GM21447 (cell line): ENCODE results near the gene KRTAP12-1.

Experiments used
- ATAC-seq: cut with Tn5 transposase; IDR thresholded peaks from one replicate; pipeline ENCODE4 v1.9.1; 2021; ENCODE audit not compliant: unreplicated experiment

KRTAP12-1 gene

DNA sequence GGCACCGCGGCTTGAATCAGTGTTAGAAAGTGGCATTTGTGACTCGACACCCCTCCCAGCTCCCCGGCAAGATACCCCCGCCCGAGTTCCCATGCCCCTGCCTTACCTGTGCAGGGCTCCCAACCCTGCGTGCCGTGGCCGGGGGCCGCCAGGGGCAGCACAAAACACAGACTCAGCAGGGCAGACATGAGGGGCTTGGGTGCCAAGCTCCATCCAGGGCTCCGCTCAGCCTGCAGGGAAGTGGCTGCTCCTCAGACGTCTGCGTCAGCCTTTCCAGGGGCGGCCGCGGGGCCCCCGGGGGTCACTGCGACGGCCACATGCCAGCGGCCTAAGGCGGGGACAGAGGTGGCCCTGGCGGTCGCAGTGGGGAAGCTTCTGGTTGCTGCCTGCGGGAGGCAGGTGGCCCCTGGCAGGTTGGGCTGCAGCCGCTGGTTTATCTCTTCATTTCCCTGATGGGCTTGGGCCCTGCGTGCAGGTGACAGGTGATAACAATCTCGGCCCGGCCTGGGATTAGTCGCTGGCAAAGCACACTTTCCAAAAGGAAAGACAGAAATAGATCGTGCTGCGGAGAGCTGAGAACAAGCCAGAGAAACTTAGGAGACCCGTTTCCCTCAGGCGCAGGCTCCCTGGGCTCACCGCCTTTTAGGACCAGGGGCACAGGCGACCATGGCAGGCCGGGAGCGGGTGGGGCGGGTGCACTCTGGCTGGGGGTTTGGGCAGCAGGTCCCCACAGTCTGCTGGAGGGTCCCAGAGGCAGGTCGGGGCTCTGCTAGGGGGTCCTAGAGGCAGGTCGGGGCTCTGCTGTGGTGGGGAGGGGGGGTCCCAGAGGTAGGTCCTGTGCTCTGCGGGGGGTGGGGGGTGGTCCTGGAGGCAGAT lies 29.6 kb upstream of the KRTAP12-1 start, which contains the start of gene TSPEAR:
Gene TSPEAR (minus strand): TSS at position 246 of the 876 bp plus-strand sequence. CDS start 58 bp downstream, at position 188.
- ATAC-seq = no peak

DNA sequence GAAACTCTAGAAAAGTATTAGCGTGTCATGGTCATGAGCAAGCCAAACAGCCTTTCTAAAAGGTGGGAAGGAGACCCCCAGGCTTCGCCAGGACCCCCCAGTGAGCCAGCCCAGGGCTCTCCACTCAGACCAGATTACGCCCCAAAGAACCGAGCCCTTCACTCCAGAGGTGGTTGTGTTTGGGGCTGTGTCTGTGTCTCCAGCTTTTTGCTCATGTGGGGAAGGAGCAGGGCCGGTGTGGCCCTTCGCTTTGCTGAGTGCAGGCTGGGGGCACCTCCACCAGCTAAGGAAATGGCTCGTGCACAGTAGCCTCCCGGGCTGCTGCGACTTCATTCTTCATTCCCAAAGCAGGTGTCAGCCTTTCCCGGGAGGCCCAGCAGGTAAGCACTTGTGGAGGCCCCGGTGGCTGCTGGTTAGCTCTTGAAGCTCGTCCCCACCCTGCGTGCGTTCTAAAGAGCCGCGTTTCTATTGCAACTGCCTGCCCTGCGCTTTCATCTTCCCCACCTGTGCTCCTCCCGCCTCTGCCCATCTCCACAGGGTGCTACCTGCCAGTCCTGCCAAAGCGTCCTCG lies 28.9 kb upstream of the KRTAP12-1 start:
- ATAC-seq = no peak

DNA sequence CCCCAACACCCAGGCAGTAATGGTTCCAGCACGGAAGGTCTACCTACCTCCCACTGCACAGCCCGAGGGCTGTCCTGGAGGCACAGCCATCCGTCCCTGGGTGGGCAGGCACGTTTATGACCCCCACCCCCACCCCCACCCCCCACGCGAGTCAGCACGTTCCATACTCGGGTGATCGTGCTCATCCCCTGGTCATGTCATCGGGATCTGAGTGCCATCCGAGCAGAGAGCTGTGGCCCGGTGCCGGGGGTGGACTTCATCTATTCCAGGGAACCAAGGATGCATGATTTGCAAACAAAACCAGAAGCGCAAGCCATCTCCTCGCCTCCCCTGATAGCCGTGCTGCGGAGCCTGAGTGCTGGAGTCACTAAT lies 28.3 kb upstream of the KRTAP12-1 start:
- ATAC-seq = no peak

DNA sequence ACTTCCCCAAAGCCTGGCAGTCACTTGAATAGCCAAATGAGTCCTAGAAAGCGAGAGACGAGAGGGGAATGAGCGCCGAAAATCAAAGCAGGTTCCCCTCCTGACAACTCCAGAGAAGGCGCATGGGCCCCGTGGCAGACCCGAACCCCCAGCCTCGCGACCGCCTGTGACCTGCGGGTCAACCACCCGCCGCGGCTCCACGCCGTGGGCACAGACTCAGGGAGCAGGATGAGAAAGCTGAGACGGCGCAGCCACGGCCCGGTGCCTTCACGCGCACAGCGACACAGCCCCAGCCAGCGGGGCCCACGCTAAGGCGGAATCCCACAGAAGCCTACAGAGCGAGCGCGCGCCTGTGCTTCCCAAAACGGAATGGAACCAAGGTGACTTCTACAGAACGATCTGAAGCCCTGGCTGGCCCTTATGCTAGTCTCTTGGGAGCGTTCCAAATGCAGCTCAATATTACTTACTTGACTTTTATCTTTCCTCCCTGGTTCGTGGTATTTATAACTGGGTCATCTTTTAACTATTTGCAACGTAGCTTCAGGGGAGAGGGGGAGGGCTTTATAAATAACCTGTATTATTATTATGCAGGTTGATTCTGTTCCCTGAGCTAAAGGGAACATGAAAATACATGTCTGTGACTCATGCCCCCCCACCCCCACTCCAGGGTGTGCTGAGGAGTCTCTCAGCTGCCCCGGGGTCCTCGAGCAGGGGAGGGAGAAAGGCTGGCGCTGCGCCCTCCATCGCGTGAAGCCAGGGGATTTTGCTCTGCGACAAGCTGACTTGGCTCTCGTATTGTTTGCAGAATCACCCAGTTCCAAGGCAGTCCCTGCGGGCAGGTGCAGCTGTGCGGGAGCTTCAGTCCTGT lies 27.7 kb upstream of the KRTAP12-1 start:
- no peak for ATAC-seq

DNA sequence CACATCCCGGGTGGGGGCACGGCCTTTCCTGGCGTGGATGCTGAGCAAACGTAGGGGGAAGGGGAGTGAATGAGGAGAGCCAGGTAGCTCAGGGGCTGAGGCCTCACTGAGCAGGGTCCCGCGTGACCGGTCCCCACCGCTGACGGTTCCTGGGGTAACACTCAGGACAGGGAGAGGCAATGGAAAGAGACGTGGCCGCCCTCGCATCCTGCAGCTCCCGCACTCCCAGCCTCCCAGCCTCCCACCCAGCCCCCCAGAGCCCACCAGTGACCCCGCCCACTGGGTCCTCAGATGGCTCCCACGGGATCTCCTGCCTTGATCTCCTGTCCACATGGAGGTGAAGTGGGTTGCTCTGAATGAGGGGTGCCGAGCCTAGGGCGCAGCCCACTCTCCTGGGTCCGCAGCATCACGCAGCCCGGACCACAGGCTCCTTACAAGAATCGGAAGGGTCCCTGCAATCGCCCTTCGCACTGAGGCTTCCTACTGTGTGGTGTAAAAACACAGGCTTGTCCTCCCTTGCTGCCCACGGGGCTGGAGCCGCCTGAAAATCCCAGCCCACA lies 27.0 kb upstream of the KRTAP12-1 start:
- no peak for ATAC-seq

DNA sequence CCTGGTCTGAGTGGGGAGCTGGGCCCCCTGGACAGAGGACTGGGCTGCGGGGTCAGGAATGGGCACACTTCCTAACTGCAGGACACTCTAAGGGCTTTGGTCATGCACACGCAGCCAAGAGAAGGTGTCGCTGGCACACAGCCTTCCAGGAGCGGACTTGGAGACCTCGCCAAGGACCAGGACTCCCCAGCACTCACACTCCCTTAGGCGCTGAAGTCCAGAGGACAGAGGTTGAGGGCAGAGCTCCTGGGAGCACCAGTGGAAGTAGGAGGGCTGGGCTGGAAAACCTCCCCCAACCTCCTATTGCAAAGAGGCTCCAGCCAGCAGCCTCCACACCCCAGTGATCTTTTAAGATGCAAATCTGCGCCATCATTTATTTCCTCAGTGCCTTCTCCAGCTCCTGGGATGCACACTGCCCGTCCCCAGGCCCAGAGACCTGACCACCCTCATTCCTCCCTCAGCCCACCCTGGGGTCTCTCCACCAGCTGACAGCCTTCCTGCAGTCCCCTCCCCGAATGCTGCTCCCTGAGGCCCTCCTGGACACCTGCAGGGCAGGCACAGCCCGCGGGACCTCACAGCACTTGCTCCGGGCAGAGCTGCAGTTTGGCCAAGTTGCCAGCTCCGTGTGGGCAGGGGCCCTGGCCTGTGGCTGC lies 26.4 kb upstream of the KRTAP12-1 start:
- no peak for ATAC-seq

DNA sequence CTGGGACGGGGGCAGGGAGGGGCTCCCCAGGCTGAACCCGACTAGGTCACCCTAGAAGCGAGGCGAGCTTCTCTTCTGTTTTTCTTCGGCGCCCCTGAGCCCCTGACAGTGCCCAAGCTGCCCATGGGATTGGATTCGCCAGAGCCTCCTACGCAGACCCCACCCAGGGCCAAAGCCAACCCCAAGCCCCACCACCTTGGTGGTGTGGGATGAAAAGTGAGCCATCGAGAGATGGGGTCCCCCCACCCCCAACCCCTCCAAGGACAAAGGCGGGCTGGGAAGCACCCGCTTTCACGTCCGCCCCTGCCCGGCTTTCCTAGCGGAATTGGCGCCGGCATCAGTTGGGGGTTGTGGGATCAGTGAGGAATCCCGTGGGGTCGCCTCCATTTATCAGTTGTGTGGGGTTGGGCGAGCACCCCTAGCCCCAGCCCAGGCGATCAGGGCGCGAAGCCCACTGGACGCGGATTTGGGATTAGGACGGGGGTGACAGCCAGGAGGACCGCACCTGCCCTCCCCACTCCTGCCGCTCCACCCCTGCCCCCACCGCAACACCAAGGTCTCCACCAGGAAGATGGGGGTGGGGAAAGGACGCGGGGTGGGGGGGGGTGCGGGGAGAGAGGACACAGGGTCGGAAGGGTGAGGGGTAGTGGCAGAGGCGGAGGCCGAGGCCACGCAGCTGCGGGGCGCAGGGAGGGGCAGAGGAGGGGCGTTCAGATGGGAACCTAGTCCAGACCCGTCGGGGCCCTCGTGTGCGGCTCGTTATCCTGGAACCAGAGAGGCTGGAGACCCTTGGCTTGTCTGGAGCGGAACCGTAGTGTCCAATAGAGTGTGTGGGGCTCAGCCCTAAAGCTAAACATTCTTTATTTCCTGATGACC lies 25.0 kb upstream of the KRTAP12-1 start:
- no peak for ATAC-seq

DNA sequence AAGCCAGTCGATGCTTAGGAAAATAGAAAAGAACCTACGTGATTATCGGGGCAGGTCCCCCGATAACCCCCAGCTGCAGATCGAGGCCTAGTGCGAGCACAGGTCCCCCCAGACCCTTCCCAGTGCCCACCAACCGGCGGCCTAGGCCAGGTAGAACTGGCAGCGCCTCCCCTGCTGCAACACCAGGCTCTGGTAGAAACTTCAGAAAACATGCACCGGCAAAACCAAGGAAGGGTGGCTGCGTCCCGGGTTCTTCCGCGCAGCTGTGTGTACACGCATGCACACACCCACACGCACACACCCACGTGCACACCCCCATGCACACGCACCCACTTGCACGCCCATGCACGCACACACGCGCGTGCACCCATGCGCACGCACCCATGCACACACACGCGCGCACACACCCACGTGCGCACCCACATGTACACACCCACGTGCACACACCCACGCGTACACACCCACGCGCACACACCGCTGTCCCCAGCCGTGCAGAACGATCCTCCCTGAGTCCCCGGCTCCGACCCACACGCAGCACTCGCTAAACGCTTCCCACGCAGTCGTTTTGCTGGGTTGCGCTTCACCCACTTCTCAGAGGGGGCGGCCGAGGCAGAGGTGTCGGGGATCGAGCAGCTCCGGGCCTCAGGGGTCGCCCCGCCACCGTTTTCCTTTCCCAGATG lies 24.2 kb upstream of the KRTAP12-1 start:
- ATAC-seq = no peak

DNA sequence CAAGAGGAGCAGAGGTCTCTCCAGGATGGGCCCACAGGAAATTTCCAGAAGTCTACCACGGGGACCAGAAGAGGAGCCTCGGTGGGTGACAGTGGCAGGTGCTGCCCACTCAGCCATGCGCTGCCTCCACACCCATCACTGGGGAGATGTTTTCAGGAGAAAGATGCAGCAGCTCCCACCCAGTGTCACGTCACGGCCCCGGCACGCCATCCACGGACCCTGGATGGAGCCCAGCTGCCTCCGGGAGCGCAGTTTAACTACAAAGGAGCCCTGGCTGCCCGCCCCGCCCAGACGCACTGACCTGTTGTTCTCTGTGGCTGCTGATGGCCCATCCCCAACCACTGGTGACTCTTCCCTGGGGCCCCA lies 22.7 kb upstream of the KRTAP12-1 start:
- no peak for ATAC-seq

DNA sequence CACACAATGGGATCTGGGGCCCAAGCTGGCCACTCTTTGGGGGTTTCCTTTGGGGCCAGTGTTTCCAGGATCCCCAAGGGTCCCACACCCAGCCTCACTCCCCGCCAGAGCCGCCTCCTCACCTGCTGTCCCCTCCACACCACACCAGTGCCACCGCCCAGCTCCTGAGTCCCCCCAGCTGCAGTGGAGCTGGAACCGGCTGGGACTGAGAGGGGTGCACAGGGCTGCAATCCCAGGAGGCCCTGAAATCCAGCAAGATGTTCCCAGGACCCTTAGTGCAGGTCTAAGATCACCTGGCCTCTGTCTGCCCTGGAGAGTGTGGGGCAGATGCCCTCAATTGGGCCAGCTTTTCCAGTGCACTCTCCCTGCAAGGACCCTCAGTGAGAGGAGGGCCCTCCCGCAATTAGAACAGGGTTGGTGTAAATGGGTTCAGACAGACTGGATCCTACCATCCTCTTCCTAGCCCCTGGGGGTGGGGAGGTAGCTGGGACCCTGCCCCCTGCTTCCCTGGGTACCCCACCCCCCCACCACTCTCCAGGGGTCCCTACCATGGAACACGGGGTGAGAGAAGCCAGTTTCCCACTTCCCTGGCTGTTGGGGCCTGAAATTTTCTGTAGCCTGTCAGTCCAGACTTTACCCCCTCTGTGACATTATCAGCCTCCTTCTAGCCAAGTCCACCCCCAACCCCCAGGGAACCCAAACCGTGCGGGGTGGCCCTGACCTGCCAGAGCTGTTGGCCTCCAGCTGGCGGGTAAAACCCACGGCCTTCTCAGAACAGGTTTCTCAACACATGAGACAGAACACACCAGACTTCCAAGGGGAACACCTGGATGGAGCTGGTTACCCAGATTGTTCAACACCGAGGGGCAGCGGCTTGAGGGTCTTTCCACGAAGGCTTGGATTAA lies 22.0 kb upstream of the KRTAP12-1 start:
- no peak for ATAC-seq

DNA sequence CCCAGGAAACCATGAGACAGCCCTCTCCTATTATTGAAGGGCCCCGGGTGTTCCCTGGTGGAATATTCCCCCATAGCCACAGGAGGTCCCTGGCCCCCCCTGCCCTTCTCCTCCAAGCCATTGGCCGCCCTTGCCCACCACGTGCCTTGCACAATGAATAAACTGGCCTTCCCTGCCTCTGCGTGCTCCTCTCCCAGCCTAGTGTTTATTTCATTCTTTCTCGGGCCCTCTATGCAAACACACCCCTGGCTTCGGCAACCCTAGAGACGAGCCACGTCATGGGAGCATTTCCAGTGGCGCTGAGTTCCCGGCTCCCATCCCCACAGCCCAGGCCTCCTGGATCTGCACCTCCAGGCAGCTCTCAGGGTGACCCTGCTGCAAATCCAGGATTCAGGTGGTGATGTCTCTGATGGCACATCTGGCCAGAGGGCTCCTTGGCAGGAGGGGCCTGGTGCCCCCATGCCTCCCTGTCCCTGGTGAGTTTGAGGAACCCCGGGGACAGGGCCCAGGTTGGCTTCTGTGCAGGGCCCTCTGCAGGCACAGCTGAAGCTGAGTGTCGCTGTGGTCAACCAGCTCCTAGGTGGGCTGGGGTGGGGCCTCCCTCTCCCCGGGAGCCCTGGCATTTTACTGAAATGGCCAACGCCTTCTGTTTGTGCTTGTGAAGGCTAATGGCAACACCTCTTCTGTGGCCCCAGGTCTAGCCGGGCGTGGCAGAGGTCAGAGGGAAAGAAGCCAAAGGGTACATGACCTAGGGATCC lies 21.2 kb upstream of the KRTAP12-1 start:
- ATAC-seq = no peak

DNA sequence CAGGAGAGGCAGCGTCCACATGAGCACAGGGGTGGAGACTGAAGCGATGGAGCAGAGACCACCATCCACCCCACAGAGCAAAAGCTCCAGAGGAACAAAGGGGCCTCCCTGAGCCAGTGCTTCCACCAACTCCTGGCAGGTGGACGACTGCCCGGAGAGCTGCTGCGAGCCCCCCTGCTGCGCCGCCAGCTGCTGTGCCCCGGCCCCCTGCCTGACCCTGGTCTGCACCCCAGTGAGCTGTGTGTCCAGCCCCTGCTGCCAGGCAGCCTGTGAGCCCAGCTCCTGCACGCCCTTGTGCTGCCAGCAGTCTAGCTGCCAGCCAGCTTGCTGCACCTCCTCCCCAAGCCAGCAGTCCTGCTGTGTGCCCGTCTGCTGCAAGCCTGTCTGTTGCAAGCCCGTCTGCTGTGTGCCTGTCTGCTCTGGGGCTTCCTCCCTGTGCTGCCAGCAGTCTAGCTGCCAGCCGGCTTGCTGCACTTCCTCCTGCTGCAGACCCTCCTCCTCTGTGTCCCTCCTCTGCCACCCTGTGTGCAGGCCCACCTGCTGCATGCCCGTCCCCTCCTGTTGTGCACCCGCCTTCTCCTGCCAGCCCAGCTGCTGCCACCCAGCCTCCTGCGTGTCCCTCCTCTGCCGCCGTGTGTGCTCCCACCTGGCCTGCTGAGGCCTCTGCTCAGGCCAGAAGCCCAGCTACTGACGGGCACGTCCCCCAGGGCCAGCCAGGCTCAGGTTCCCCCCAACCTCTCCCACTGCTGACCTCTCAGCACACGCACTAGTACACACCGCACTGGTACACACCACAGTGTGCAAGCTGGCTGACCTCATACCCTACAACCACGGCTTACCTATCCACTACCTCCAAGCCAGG lies 20.4 kb upstream of the KRTAP12-1 start:
- no peak for ATAC-seq

DNA sequence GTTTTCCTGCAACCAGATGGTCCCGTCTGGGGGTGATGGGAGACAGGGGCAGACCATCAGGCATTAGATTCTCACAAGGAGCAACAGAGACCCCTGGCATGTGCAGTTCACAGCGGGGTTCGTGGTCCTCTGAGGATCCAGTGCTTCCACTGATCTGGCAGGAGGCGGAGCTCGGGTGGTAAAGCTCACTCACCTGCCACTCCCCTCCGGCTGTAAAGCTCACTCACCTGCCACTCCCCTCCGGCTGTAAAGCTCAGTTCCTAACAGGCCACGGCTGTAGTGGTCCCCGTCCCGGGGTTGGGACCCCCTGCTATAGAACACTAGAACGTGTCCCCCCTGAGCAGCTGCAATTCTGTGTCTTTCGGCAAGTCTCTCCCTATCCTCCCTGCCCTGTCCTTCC lies 19.6 kb upstream of the KRTAP12-1 start:
- ATAC-seq = no peak

DNA sequence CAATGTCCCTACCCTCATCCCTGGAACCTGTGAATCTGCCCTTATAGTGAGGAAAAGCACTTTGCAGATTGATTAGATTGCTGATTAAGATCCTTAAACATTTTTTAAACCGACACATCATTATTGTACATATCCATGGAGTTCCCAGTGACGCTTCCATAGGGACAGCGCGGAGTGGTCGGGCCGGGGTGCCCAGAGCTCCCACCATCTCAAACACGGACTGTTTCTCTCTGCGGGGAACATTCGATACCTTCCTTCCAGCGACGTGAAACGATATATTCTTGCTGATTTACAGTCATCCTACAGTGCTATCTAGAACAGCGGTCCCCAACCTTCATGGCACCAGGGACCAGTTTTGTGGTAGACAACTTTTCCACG lies 19.0 kb upstream of the KRTAP12-1 start:
- ATAC-seq = no peak

DNA sequence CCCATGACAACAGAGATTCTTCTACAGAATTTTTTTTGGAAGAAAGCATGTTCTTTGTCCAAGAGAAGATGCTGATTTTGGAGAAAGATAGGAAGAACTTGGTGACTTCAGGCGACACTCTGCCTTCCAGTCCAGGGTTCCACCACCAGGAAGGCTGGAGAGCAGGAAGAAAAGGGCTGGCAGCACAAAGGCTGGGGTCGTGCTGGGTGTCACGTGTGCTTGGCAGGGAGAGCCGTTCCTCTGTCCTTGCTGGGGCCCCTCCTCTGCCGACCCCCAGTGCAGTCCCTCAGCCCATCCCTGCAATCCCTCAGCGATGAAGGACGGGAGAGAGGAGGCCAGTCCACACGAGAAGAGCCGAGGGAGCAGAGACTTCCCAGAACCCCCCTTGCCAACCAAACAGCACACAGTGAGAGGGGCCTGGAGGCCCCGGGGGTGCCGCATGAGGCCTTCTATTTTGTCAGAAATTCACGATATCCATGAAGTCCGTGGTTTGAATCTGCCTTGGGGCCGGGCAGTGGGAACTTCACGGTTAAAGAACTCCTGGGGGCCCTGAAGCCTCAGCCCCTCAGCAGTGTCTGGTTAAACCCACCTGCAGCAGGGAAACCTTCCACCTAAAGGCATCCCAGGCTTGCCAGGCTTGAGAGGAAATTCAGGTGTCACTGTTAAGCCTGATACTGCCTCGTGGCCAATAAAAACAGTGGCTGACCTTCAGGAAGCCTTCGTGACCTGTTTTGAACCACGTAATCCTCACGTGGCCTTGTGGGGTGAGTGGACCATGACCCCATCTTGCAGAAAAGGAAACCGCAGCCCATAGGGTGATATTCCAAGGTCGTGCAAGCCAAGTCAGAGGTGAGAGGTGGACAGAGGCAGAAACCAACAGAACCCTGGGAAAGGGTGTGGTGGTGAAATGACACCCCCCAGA lies 18.4 kb upstream of the KRTAP12-1 start:
- ATAC-seq = no peak
